Erythroblast (primary cell): ENCODE results near the gene CIROP.

ENCODE experiments used
- GATA1 ChIP-seq: IDR thresholded peaks from 2 replicates; pipeline ENCODE4 v1.6.1; 2011; ENCODE audit warnings: low read depth, mild to moderate bottlenecking, control low read depth, low read length, moderate library complexity
- POLR2A ChIP-seq: IDR thresholded peaks from 2 replicates; pipeline ENCODE4 v1.6.1; 2011; ENCODE audit warnings: mild to moderate bottlenecking, low read length

DNA sequence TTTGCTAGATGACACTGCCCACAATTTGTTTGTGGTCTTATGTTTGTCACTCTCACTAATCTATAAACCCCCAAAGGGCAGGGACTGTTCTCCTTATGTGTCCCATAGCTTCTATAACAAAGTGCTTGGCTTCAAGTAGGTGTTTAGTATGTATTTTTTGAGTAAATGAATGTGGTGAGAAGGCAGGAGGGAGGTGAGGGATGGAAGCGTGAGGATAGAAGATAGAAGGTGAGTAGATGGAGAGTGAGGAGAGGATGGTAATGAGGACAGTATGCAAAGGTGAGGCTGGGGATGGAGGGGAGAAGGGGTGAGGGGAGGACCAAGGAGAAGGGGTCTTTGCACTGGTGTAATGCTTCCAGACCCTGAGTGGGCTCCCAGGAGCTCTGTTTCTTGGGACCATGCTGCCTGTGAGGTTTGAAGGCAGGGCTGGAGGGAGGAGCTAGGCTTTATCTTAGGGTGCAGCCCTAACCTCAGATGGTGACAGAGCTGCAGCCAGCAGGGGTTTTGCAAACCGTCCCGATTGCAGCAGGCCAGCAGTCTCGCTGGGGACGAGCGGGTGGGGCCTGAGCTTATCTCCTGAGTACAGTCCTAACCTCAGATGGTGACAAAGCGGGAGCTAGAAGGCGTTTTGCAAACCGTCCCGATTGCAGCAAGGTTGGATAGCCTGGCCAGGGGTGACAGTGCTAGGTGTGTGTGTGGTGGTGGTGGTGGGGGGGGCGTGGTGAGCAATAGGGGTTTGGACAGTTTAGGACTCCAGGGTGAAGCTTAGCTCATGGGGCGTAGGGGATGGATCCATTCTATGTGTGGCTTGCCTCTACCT, 7.8 kb upstream of the CIROP start:
- TF ChIP-seq POLR2A: no peak
- peak; percentile 70 for TF ChIP-seq GATA1
